ENCODE results near the gene HIVEP1.

- TF ChIP-seq CTCF (IDR thresholded peaks at IDR 0.05) (no peak), POLR2A (IDR thresholded peaks at IDR 0.05) (no peak)
Measured at GRCh38 chr6:12011276-12012037, 655 bp upstream of the HIVEP1 start.
